ENCODE measurements around the gene BLOC1S4.
"Not testable (repeated sequence)": the region's sequence is repeated elsewhere in the genome, so short reads cannot be mapped to it uniquely, and the experiment has no call there.

The BLOC1S4 gene

GRCh38 chr4:6719611-6720179 lies 3.7 kb downstream of the BLOC1S4 start:
- TF ChIP-seq CTCF (IDR thresholded peaks at IDR 0.05; ENCODE audit: low read depth, low read length, missing control alignments), result no peak
- DNase-seq (ENCODE audit: low read depth), result no peak
- no peak overlapping the region for H3K4me3 ChIP-seq (ENCODE audit: low read depth, low read length)

- TF ChIP-seq CTCF (IDR thresholded peaks at IDR 0.05; ENCODE audit: low read depth, low read length, missing control alignments), result peak; percentile 89
- no peak for DNase-seq (ENCODE audit: low read depth)
- no peak overlapping the region for H3K4me3 ChIP-seq (ENCODE audit: low read depth, low read length)
These were observed 4.3 kb downstream of the BLOC1S4 start for GRCh38 chr4:6720202-6720699.

GRCh38 chr4:6721121-6721520 lies 5.1 kb downstream of the BLOC1S4 start:
- TF ChIP-seq CTCF (IDR thresholded peaks at IDR 0.05; ENCODE audit: low read depth, low read length, missing control alignments), result no peak
- DNase-seq (ENCODE audit: low read depth), result no peak
- no peak overlapping the region for H3K4me3 ChIP-seq (ENCODE audit: low read depth, low read length)

- no peak overlapping the region for H3K4me3 ChIP-seq (ENCODE audit: low read depth, low read length)
- TF ChIP-seq CTCF (IDR thresholded peaks at IDR 0.05; ENCODE audit: low read depth, low read length, missing control alignments), result no peak
- DNase-seq (ENCODE audit: low read depth), result no peak
These were observed 6.9 kb downstream of the BLOC1S4 start for GRCh38 chr4:6722891-6723290.

GRCh38 chr4:6723851-6724250 lies 7.9 kb downstream of the BLOC1S4 start:
- TF ChIP-seq CTCF (IDR thresholded peaks at IDR 0.05; ENCODE audit: low read depth, low read length, missing control alignments), result no peak
- no peak overlapping the region for H3K4me3 ChIP-seq (ENCODE audit: low read depth, low read length)
- no peak for DNase-seq (ENCODE audit: low read depth)

- H3K4me3 ChIP-seq (ENCODE audit: low read depth, low read length), result no peak overlapping the region
- no peak for DNase-seq (ENCODE audit: low read depth)
- no peak for TF ChIP-seq CTCF (IDR thresholded peaks at IDR 0.05; ENCODE audit: low read depth, low read length, missing control alignments)
These were observed 8.6 kb downstream of the BLOC1S4 start for GRCh38 chr4:6724421-6725111.

GRCh38 chr4:6725427-6725961 lies 9.5 kb downstream of the BLOC1S4 start:
- H3K4me3 ChIP-seq (ENCODE audit: low read depth, low read length); DNase-seq (ENCODE audit: low read depth): not testable (repeated sequence)
